Measurements from ENCODE around the gene DUSP5. TPM values are rescaled to one million over a fixed set of nuclear protein-coding genes. Genes with fewer than 3 reads are reported as not detected.

DUSP5 gene
- total RNA-seq (ENCODE audit: low replicate concordance) = 16.3 and 61.6 TPM in 2 replicates
- long read RNA-seq, partial matches to known transcripts = 7 of 11 reads
- long read RNA-seq, other reads (novel, unspliced or antisense) = 3 of 11 reads

GRCh38 chr10:110497438-110498086 is at the start of gene DUSP5:
DUSP5 (plus strand) TSS chr10:110497907; CDS start chr10:110498122, 215 bp downstream.
- Mint-ChIP-seq H3K27ac (peak within 1 kb of the TSS; percentile 89), H3K4me3 (peak within 1 kb of the TSS; percentile 94), H3K4me1 (ENCODE audit: unreplicated experiment) (peaks cover 43% of the 10 kb centered on the region), H3K36me3 (no peaks in the 10 kb centered on the region), H3K9me3 (no peaks in the 10 kb centered on the region), H3K27me3 (peaks cover 47% of the 10 kb centered on the region)
- no peak for TF ChIP-seq CTCF (conservative IDR thresholded peaks at IDR 0.05)
- DNase-seq (ENCODE audit: extremely low spot score, unreplicated experiment) = peak; percentile 94

GRCh38 chr10:110448682-110449418 is 48.9 kb upstream of the DUSP5 start:
- TF ChIP-seq CTCF (conservative IDR thresholded peaks at IDR 0.05) = no peak
- no peaks in the 10 kb centered on the region for H3K36me3 Mint-ChIP-seq
- H3K4me3 Mint-ChIP-seq = no peak overlapping the region
- peaks cover 2% of the 10 kb centered on the region for H3K27me3 Mint-ChIP-seq
- H3K4me1 Mint-ChIP-seq (ENCODE audit: unreplicated experiment) = peaks cover under 1% of the 10 kb centered on the region
- H3K9me3 Mint-ChIP-seq = no peaks in the 10 kb centered on the region
- no peak for DNase-seq (ENCODE audit: extremely low spot score, unreplicated experiment)
- no peak overlapping the region for H3K27ac Mint-ChIP-seq

GRCh38 chr10:110455446-110455845 is 42.3 kb upstream of the DUSP5 start:
- no peaks in the 10 kb centered on the region for H3K4me1 Mint-ChIP-seq (ENCODE audit: unreplicated experiment)
- H3K4me3 Mint-ChIP-seq = no peak overlapping the region
- H3K9me3 Mint-ChIP-seq = no peaks in the 10 kb centered on the region
- DNase-seq (ENCODE audit: extremely low spot score, unreplicated experiment) = no peak
- no peak for TF ChIP-seq CTCF (conservative IDR thresholded peaks at IDR 0.05)
- H3K36me3 Mint-ChIP-seq = no peaks in the 10 kb centered on the region
- H3K27me3 Mint-ChIP-seq = peaks cover 7% of the 10 kb centered on the region
- peak overlapping the region; percentile 59 for H3K27ac Mint-ChIP-seq

GRCh38 chr10:110456046-110456445 is 41.7 kb upstream of the DUSP5 start:
- Mint-ChIP-seq H3K4me3 (no peak overlapping the region), H3K36me3 (no peaks in the 10 kb centered on the region), H3K27ac (no peak overlapping the region), H3K9me3 (no peaks in the 10 kb centered on the region), H3K4me1 (ENCODE audit: unreplicated experiment) (no peaks in the 10 kb centered on the region), H3K27me3 (peaks cover 5% of the 10 kb centered on the region)
- DNase-seq (ENCODE audit: extremely low spot score, unreplicated experiment) = no peak
- TF ChIP-seq CTCF (conservative IDR thresholded peaks at IDR 0.05) = no peak

- no peaks in the 10 kb centered on the region for H3K9me3 Mint-ChIP-seq
- TF ChIP-seq CTCF (conservative IDR thresholded peaks at IDR 0.05) = no peak
- H3K4me1 Mint-ChIP-seq (ENCODE audit: unreplicated experiment) = peaks cover 3% of the 10 kb centered on the region
- H3K27me3 Mint-ChIP-seq = peaks cover 5% of the 10 kb centered on the region
- no peak for DNase-seq (ENCODE audit: extremely low spot score, unreplicated experiment)
- H3K36me3 Mint-ChIP-seq = no peaks in the 10 kb centered on the region
- H3K27ac Mint-ChIP-seq = no peak overlapping the region
- no peak overlapping the region for H3K4me3 Mint-ChIP-seq
Observed at GRCh38 chr10:110456523-110457091, 41.1 kb upstream of the DUSP5 start.
